OCI-M2 (cell line): Measurements from ENCODE around the gene PIH1D1.
"Not testable (repeated sequence)": the region's sequence is repeated elsewhere in the genome, so short reads cannot be mapped to it uniquely, and the experiment has no call there.

Source experiments
- DNase-seq: peaks from one replicate; lab custom pipeline; 2025; ENCODE audit not compliant: unreplicated experiment; lab: John Stamatoyannopoulos, UW

The PIH1D1 gene

GRCh38 chr19:49481020-49481683 lies 29.5 kb upstream of the PIH1D1 start:
- DNase-seq: no peak

GRCh38 chr19:49479975-49480628 lies 28.5 kb upstream of the PIH1D1 start:
- no peak for DNase-seq

- DNase-seq: no peak
These were observed 24.6 kb upstream of the PIH1D1 start for GRCh38 chr19:49475995-49476880.

GRCh38 chr19:49475191-49475917 lies 23.7 kb upstream of the PIH1D1 start:
- DNase-seq: no peak

GRCh38 chr19:49474542-49474924 lies 22.9 kb upstream of the PIH1D1 start:
- no peak for DNase-seq

- no peak for DNase-seq
These were observed 22.4 kb upstream of the PIH1D1 start, which contains the start of gene FLT3LG for GRCh38 chr19:49473868-49474541. Gene FLT3LG (plus strand): TSS chr19:49474215. CDS start chr19:49474640, 425 bp downstream.

GRCh38 chr19:49473501-49473867 lies 21.9 kb upstream of the PIH1D1 start:
- DNase-seq: not testable (repeated sequence)

GRCh38 chr19:49472936-49473335 lies 21.3 kb upstream of the PIH1D1 start:
- no peak for DNase-seq

GRCh38 chr19:49470615-49470978 lies 19.0 kb upstream of the PIH1D1 start:
- no peak for DNase-seq

- DNase-seq: no peak
These were observed 18.4 kb upstream of the PIH1D1 start for GRCh38 chr19:49469828-49470614.

- no peak for DNase-seq
These were observed 17.3 kb upstream of the PIH1D1 start for GRCh38 chr19:49468746-49469447.

- no peak for DNase-seq
These were observed 16.6 kb upstream of the PIH1D1 start for GRCh38 chr19:49468199-49468598.

GRCh38 chr19:49465371-49465770 lies 13.8 kb upstream of the PIH1D1 start:
- no peak for DNase-seq

- no peak for DNase-seq
These were observed 12.5 kb upstream of the PIH1D1 start for GRCh38 chr19:49463960-49464740.

GRCh38 chr19:49462492-49462891 lies 10.9 kb upstream of the PIH1D1 start:
- DNase-seq: no peak

GRCh38 chr19:49461656-49462055 lies 10.0 kb upstream of the PIH1D1 start:
- DNase-seq: no peak

- not testable (repeated sequence) for DNase-seq
These were observed 9.5 kb upstream of the PIH1D1 start for GRCh38 chr19:49461130-49461529.

- no peak for DNase-seq
These were observed 7.8 kb upstream of the PIH1D1 start for GRCh38 chr19:49459388-49459787.

GRCh38 chr19:49458567-49458903 lies 6.9 kb upstream of the PIH1D1 start:
- no peak for DNase-seq
